Smooth muscle cell (in vitro differentiated cells): ENCODE results near the gene LIMCH1. TPM values are rescaled to one million over a fixed set of nuclear protein-coding genes. Genes with fewer than 3 reads are reported as not detected.

Source experiments
- DNase-seq: peaks from one replicate; lab custom pipeline; 2025; ENCODE audit not compliant: unreplicated experiment; lab: John Stamatoyannopoulos, UW
- H2AFZ ChIP-seq: fragments of 200-600 bp; sonication (generic); 2 replicates; pipeline ENCODE4 v1.6.0; 2016; ENCODE audit warnings: antibody characterized with exemption, low read depth, mild to moderate bottlenecking
- H3F3A ChIP-seq: fragments of 200-600 bp; sonication (generic); 2 replicates; pipeline ENCODE4 v1.6.0; 2017; ENCODE audit warnings: antibody characterized with exemption, low read depth
- H3K27ac ChIP-seq: fragments of 200-600 bp; sonication (generic); 2 replicates; pipeline ENCODE4 v1.5.1; 2016; ENCODE audit warnings: low read depth, mild to moderate bottlenecking
- H3K27me3 ChIP-seq: fragments of 200-600 bp; sonication (generic); 2 replicates; pipeline ENCODE4 v1.6.1; 2016; ENCODE audit warnings: low read depth, mild to moderate bottlenecking
- H3K36me3 ChIP-seq: fragments of 200-600 bp; sonication (generic); 2 replicates; pipeline ENCODE4 v1.5.1; 2016; ENCODE audit warnings: low read depth
- H3K4me1 ChIP-seq: fragments of 200-600 bp; sonication (generic); 2 replicates; pipeline ENCODE4 v1.5.1; 2016; ENCODE audit warnings: low read depth
- H3K4me2 ChIP-seq: fragments of 200-600 bp; sonication (generic); 2 replicates; pipeline ENCODE4 v1.6.0; 2016; ENCODE audit warnings: mild to moderate bottlenecking
- H3K4me3 ChIP-seq: fragments of 200-600 bp; sonication (generic); 2 replicates; pipeline ENCODE4 v1.5.1; 2016; ENCODE audit warnings: mild to moderate bottlenecking
- H3K79me2 ChIP-seq: fragments of 200-600 bp; sonication (generic); 2 replicates; pipeline ENCODE4 v1.6.0; 2016; ENCODE audit warnings: low read depth, mild to moderate bottlenecking
- H3K9ac ChIP-seq: fragments of 200-600 bp; sonication (generic); 2 replicates; pipeline ENCODE4 v1.6.0; 2016; ENCODE audit warnings: low read depth
- H3K9me3 ChIP-seq: fragments of 200-600 bp; sonication (generic); replicated peaks from 2 replicates; pipeline ENCODE4 v1.5.1; 2016; ENCODE audit warnings: low read depth
- H4K20me1 ChIP-seq: fragments of 200-600 bp; sonication (generic); 2 replicates; pipeline ENCODE4 v1.6.0; 2016; ENCODE audit warnings: low read depth
- WGBS: methylation state at CpG from one replicate; pipeline ENCODE4 v1.1.7; 2016; ENCODE audit warnings: low lambda C conversion rate; 5-methylcytosine and 5-hydroxymethylcytosine counted together
- polyA plus RNA-seq: library from polyadenylated mRNA; unstranded; fragments of >200 nt; fragmentation: Nextera tagmentation; extraction: Ambion mirVana; gene quantifications from 2 replicates; pipeline ENCODE4 v1.2.1, GENCODE V29; 2016
- total RNA-seq: library from RNA; depleted of rRNA; stranded (reverse); fragments of >200 nt; gene quantifications from 2 replicates; pipeline ENCODE4 v1.2.3, GENCODE V29; 2014
- TF ChIP-seq, protein P1 (sequence below): fragments of 200-600 bp; sonication (generic); IDR thresholded peaks from 2 replicates; pipeline ENCODE4 v1.5.1; 2017; ENCODE audit warnings: borderline replicate concordance, mild to moderate bottlenecking, antibody characterized with exemption; ENCODE audit not compliant: insufficient read depth, poor library complexity, severe bottlenecking

LIMCH1 gene
- total and polyA plus RNA-seq, 2 experiments from 2014 or later = 2.6 to 7.6 TPM

DNA sequence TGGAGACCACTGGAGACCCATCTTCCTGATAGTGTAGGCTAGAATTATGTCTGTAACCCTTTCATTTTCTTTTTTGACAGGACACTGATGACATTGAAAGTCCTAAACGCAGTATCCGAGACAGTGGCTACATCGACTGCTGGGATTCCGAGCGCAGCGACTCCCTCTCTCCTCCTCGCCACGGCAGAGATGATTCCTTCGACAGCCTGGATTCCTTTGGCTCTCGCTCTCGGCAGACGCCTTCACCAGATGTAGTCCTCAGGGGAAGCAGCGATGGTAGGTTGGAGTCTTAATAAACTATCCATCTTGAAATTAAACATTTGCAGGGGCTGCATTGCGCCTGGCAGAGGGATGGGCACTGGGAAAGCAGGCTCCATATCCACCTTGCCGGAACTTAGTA, 75.4 kb downstream of the LIMCH1 start:
- Histone ChIP-seq H3K9ac (no peak overlapping the region), H3K36me3 (no peaks in the 10 kb centered on the region), H3K27ac (no peak overlapping the region), H3K4me1 (peaks cover 17% of the 10 kb centered on the region), H3K4me2 (peak overlapping the region; percentile 79), H3K9me3 (no peaks in the 10 kb centered on the region), H3K27me3 (no peaks in the 10 kb centered on the region), H3K4me3 (peak overlapping the region; percentile 28), H2AFZ (peak overlapping the region; percentile 25), H3K79me2 (no peaks in the 10 kb centered on the region), H3F3A (peaks cover 7% of the 10 kb centered on the region), H4K20me1 (no peaks in the 10 kb centered on the region)
- no peak for DNase-seq
- TF ChIP-seq, protein P1, sequence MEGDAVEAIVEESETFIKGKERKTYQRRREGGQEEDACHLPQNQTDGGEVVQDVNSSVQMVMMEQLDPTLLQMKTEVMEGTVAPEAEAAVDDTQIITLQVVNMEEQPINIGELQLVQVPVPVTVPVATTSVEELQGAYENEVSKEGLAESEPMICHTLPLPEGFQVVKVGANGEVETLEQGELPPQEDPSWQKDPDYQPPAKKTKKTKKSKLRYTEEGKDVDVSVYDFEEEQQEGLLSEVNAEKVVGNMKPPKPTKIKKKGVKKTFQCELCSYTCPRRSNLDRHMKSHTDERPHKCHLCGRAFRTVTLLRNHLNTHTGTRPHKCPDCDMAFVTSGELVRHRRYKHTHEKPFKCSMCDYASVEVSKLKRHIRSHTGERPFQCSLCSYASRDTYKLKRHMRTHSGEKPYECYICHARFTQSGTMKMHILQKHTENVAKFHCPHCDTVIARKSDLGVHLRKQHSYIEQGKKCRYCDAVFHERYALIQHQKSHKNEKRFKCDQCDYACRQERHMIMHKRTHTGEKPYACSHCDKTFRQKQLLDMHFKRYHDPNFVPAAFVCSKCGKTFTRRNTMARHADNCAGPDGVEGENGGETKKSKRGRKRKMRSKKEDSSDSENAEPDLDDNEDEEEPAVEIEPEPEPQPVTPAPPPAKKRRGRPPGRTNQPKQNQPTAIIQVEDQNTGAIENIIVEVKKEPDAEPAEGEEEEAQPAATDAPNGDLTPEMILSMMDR = no peak
- WGBS = 22% methylated on average over 15 of the region's 15 CpGs

DNA sequence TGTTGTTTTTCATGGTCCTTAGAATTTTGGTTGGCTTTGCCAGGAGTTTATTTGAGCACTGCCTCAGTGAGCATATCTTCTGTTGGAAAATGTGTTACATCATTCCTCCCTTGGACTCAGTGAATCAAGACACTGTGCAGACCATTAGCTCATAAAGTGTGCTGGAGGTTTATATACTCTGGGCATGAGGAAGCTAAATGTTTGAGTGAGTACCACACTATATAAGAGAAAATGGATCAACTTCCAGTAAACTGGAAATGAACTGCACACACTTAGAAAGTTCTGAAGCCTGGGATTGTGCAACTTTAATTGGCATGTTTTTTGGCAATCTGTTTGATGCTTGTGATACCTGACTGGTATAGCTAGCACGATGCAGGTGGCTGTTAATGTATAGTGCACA, 75.9 kb downstream of the LIMCH1 start:
- Histone ChIP-seq H3K9ac (no peak overlapping the region), H3K4me3 (peak overlapping the region; percentile 28), H3K9me3 (no peaks in the 10 kb centered on the region), H4K20me1 (no peaks in the 10 kb centered on the region), H3K4me2 (peak overlapping the region; percentile 79), H3K36me3 (no peaks in the 10 kb centered on the region), H3K27ac (no peak overlapping the region), H3K27me3 (no peaks in the 10 kb centered on the region), H2AFZ (peak overlapping the region; percentile 25), H3F3A (peaks cover 7% of the 10 kb centered on the region), H3K79me2 (no peaks in the 10 kb centered on the region), H3K4me1 (peaks cover 17% of the 10 kb centered on the region)
- TF ChIP-seq, protein P1 = no peak
- DNase-seq = no peak
- WGBS = 81% methylated on average over 1 of the region's 1 CpG

DNA sequence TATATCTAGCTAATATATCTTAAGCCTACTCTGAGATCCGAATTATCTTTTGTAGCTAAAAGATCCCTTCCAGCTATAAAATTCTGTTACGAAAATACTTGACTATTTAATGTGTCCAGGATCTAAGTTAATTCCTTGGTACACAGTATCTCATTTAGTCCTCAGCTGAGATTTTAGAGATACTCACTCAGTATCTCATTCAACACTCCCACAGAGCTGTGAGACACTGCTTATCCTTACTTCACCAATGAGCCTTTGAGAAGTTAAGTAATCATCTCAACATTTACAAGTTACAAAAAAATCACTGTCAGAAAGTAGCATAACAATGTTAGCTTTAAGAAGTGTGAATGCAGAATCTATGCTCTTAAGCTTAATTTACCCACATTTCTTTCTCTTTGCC, 76.6 kb downstream of the LIMCH1 start:
- H3K4me1 ChIP-seq = peaks cover 17% of the 10 kb centered on the region
- H3F3A ChIP-seq = peaks cover 7% of the 10 kb centered on the region
- H3K9ac ChIP-seq = no peak overlapping the region
- H3K9me3 ChIP-seq = no peaks in the 10 kb centered on the region
- no peak overlapping the region for H2AFZ ChIP-seq
- DNase-seq = no peak
- no peak overlapping the region for H3K4me3 ChIP-seq
- TF ChIP-seq, protein P1 = no peak
- no peak overlapping the region for H3K27ac ChIP-seq
- H3K79me2 ChIP-seq = no peaks in the 10 kb centered on the region
- 40% methylated on average over 2 of the region's 2 CpGs for WGBS
- H3K27me3 ChIP-seq = no peaks in the 10 kb centered on the region
- H3K36me3 ChIP-seq = no peaks in the 10 kb centered on the region
- no peaks in the 10 kb centered on the region for H4K20me1 ChIP-seq
- no peak overlapping the region for H3K4me2 ChIP-seq

DNA sequence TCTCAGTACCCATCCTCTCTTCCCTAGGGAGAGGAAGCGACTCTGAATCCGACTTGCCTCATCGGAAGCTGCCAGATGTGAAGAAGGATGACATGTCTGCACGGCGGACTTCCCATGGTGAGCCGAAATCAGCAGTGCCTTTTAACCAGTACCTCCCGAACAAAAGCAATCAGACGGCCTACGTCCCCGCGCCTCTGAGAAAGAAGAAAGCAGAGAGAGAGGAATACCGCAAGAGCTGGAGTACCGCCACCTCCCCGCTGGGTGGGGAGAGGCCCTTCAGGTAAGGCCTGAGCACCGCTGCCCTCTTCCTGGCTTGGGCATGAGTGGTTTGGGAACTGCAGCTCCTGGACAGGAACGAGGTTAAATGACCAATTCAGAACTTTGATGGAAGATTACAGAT, 81.2 kb downstream of the LIMCH1 start:
- Histone ChIP-seq H3K79me2 (no peaks in the 10 kb centered on the region), H3F3A (no peaks in the 10 kb centered on the region), H3K27me3 (no peaks in the 10 kb centered on the region), H3K9ac (no peak overlapping the region), H3K4me2 (no peak overlapping the region), H3K36me3 (no peaks in the 10 kb centered on the region), H3K27ac (no peak overlapping the region), H3K4me3 (no peak overlapping the region), H3K4me1 (peaks cover 8% of the 10 kb centered on the region), H2AFZ (no peak overlapping the region), H4K20me1 (no peaks in the 10 kb centered on the region), H3K9me3 (no peaks in the 10 kb centered on the region)
- no peak for DNase-seq
- TF ChIP-seq, protein P1 = no peak
- WGBS = 84% methylated on average over 16 of the region's 16 CpGs
